Bronchial epithelial cell (primary cell): ENCODE measurements around the gene TBC1D22A. TPM values are rescaled to one million over a fixed set of nuclear protein-coding genes. Genes with fewer than 3 reads are reported as not detected.
A peak's percentile ranks its signal among the peaks of the same experiment; 100 is the strongest.

Experiments used
- DNase-seq: peaks from one replicate; pipeline ENCODE4 v3.0.0-alpha.2; 2010; ENCODE audit warnings: low read depth
- FAIRE-seq: peaks from 2 replicates; lab custom pipeline; 2011; peaks lifted over from hg19 to GRCh38; lab: Jason Lieb, UNC
- H3K27me3 ChIP-seq: 2 replicates; pipeline ENCODE4 v1.5.1; 2011; ENCODE audit warnings: low read length; ENCODE audit not compliant: control insufficient read depth, insufficient read depth
- H3K36me3 ChIP-seq: 2 replicates; pipeline ENCODE4 v1.5.1; 2011; ENCODE audit warnings: low read length; ENCODE audit not compliant: control insufficient read depth, insufficient read depth
- H3K4me3 ChIP-seq: 2 replicates; pipeline ENCODE4 v1.5.1; 2011; ENCODE audit warnings: mild to moderate bottlenecking, low read depth, low read length, control low read depth
- CTCF ChIP-seq: IDR thresholded peaks from 2 replicates; pipeline ENCODE4 v1.5.1; 2011; ENCODE audit warnings: mild to moderate bottlenecking, moderate library complexity, low read length, control low read depth, inconsistent platforms; ENCODE audit not compliant: insufficient read depth, severe bottlenecking
- total RNA-seq: library from RNA; depleted of rRNA; stranded (reverse); fragments of >200 nt; gene quantifications from 2 replicates; pipeline ENCODE4 v1.2.1, GENCODE V29; 2014

TBC1D22A gene
- total RNA-seq, 1 donor from 2014 or later = 10.0 TPM

- peaks cover 14% of the 10 kb centered on the region for H3K36me3 ChIP-seq
- H3K4me3 ChIP-seq = no peak overlapping the region
- no peak for TF ChIP-seq CTCF
- FAIRE-seq = peak; percentile 32
- DNase-seq = no peak
- H3K27me3 ChIP-seq = no peaks in the 10 kb centered on the region
Measured at GRCh38 chr22:46916886-46917770, 154.7 kb downstream of the TBC1D22A start.

- H3K27me3 ChIP-seq = no peaks in the 10 kb centered on the region
- no peak for TF ChIP-seq CTCF
- H3K4me3 ChIP-seq = no peak overlapping the region
- FAIRE-seq (peak; percentile 32), DNase-seq (no peak)
- peaks cover 14% of the 10 kb centered on the region for H3K36me3 ChIP-seq
Measured at GRCh38 chr22:46917771-46918101, 155.3 kb downstream of the TBC1D22A start.

DNA sequence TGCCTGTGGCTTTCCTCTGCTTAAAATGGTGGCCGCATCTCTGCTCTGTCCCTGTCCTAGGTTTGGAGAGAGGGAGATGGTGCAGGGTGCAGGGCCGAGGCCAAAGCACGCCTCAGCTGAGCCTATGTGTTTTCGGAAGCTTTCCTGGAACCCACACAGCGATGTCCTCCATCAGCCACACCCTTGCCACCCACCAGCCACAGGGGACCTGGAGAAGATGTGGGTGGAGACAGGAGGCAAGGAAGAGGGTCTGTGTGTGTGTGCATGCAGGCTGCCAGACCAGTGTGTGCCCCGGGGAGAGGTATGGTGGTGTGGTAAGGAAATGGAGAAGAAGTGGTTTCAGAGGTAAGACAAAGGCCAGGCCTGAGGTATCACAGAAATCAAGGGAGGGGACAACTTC lies 155.7 kb downstream of the TBC1D22A start:
- no peak for DNase-seq
- Histone ChIP-seq H3K27me3 (no peaks in the 10 kb centered on the region), H3K4me3 (no peak overlapping the region), H3K36me3 (peaks cover 14% of the 10 kb centered on the region)
- no peak for TF ChIP-seq CTCF
- peak; percentile 75 for FAIRE-seq

DNA sequence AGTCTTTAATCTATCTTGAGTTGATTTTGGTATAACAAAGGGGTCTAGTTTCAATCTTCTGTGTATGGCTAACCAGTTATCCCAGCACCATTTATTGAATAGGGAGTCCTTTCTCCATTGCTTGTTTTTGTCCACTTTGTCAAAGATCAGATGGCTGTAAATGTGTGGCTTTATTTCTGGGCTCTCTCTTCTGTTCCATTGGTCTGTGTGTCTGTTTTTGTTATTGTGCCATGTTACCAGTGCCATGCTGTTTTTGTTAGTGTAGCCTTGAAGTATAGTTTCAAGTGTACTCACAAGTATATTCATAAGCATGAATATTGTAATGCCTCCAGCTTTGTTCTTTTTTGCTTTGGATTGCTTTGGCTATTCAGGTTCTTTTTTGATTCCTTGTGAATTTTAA lies 159.6 kb downstream of the TBC1D22A start:
- Histone ChIP-seq H3K36me3 (peaks cover 10% of the 10 kb centered on the region), H3K4me3 (no peak overlapping the region), H3K27me3 (no peaks in the 10 kb centered on the region)
- DNase-seq (no peak), FAIRE-seq (no peak)
- no peak for TF ChIP-seq CTCF

- FAIRE-seq (no peak), DNase-seq (no peak)
- TF ChIP-seq CTCF = no peak
Measured at GRCh38 chr22:46923394-46923793, 160.9 kb downstream of the TBC1D22A start.

GRCh38 chr22:46925818-46926217 lies 163.4 kb downstream of the TBC1D22A start:
- peaks cover 1% of the 10 kb centered on the region for H3K36me3 ChIP-seq
- H3K4me3 ChIP-seq = no peak overlapping the region
- H3K27me3 ChIP-seq = no peaks in the 10 kb centered on the region
- DNase-seq = no peak
- TF ChIP-seq CTCF = no peak
- FAIRE-seq = no peak

More at GRCh38 chr22:46923394-46923793, 160.9 kb downstream of the TBC1D22A start:
- no peaks in the 10 kb centered on the region for H3K27me3 ChIP-seq
- H3K36me3 ChIP-seq = peaks cover 2% of the 10 kb centered on the region
- no peak overlapping the region for H3K4me3 ChIP-seq
